GM19397 (cell line): ENCODE results near the gene ANTXR2.
"Not testable (repeated sequence)": the region's sequence is repeated elsewhere in the genome, so short reads cannot be mapped to it uniquely, and the experiment has no call there.

Source experiments
- ATAC-seq: cut with Tn5 transposase; IDR thresholded peaks from one replicate; pipeline ENCODE4 v1.9.1; 2021; ENCODE audit warnings: mild to moderate bottlenecking, moderate library complexity; ENCODE audit not compliant: unreplicated experiment

The ANTXR2 gene

DNA sequence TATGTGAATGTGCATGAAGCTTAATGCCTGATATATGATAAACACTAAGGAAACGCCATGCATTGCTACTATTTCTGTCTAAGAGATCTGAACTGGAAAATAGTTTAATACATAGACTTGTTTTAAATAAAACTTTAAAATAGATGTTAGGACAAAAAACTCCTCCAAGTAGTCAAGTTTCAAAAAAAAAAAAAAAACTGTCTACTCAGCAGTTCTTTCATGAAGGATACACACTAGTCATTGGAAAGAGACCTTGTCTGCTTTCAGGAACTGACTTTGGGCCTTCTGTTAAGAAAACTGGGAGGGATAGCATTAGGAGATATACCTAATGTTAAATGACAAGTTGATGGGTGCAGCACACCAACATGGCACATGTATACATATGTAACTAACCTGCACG is 138.4 kb downstream of the ANTXR2 start:
- no peak for ATAC-seq

DNA sequence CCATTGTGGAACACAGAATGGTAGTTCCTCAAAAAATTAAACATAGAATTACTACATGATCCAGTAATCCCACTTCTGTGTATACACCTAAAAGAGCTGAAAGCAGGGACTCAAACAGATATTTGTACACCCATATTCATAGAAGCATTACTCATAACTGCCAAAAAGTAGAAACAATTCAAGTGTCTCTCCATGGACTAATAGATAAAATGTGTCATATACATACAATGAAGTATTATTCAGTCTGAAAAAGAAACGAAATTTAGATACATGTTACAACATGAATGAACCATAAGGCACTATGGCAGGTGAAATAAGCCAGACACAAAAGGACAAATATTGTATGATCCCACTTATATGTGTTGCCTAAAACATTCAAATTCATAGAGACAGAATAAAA is 145.1 kb downstream of the ANTXR2 start:
- no peak for ATAC-seq

DNA sequence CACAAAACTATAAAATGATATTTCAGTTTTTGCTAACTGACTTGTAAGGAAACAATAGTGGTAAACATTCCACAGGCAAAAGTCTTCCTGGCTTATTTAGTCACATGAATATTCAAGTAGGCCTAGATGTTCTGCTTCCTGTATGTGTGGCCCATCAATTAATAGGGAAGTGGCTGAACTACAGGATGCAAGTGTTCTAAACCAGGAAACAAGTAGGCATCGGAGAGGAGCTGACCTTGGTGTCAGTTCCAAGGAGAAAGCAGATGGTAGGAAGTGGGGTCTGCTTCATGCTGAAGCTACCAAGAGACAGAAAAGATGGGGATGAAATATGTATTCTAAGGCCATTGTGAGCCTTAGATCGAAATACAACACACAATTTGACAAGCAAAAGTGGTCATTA is 149.7 kb downstream of the ANTXR2 start:
- ATAC-seq = no peak

DNA sequence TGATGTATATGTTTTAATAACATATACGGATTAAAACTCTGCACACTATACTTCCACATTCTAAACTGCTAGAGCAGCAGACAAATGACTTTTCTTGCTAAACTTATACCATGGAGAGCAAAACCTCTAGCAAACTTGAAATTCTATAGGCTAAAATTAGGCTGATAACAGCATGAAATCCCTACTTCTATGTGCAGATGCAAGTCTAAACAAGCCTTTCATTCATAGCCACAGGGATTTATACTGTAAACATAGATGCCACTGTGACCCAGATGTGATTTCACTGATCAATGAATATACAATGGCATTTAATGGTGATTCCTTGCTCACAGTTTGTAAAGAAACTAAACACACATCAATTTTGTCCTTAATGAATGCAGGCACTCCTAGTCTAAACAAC is 151.0 kb downstream of the ANTXR2 start:
- no peak for ATAC-seq

- no peak for ATAC-seq
Observed at GRCh38 chr4:79920163-79920853, 152.7 kb downstream of the ANTXR2 start.

GRCh38 chr4:79918292-79918691 is 154.7 kb downstream of the ANTXR2 start:
- ATAC-seq = no peak

- ATAC-seq = peak; percentile 85
Observed at GRCh38 chr4:79917246-79917645, 155.8 kb downstream of the ANTXR2 start.

DNA sequence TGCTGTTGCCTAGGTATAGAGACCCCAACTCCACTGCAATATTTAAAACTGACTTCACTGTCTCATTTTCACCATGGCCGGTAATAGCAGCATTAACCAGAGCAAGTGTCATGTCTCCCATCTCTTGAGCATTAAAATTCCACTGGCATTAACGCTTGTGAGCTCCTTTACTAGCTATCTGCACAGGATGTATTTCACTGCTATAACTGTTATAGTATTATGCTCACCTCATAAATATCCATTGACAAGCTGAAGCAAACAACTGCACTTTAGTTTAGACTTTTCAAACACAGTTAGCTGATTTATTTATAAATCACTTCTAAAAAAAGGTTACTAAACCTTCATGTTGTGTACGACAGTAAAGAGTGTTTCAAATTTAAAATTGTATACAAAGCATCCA is 157.8 kb downstream of the ANTXR2 start:
- ATAC-seq = no peak

DNA sequence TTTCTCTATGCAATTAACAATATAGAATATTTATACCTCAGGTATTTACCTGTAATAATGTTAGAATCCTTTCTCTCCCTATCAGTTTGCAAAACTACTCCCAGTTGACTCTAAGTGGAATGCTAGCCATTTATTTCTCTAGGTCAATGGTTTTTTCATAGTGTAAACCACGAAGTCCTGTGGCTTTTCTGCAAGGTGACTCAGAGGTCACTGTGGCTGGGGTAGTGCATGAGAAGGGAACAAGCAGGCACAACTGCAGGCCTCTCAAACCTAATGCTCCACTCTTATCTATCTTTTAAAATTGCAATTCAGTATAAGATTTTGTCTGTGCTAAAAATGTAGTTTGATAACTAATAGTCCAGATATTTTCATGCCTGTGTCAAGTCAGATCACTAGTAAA is 159.4 kb downstream of the ANTXR2 start:
- ATAC-seq = no peak

GRCh38 chr4:79907001-79907400 is 166.0 kb downstream of the ANTXR2 start:
- no peak for ATAC-seq

DNA sequence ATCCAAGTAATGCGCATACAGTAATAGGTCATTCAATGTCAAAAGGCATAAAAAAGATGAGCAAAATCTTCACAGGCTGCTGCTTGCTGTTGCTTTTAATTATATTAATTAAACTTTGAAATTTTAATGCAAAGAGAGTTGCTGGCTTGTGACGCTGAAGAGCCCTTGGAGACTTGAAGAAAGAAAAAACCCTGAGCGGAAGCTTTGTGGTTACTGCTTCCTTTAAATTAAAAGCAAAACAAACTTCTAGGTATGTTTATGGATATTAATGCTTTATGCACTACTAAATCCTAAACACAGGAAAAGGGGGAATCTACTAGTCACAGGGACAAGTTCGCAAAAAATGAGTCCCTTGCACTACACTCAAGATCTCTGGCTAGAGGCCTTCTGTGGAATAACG is 166.7 kb downstream of the ANTXR2 start:
- no peak for ATAC-seq

DNA sequence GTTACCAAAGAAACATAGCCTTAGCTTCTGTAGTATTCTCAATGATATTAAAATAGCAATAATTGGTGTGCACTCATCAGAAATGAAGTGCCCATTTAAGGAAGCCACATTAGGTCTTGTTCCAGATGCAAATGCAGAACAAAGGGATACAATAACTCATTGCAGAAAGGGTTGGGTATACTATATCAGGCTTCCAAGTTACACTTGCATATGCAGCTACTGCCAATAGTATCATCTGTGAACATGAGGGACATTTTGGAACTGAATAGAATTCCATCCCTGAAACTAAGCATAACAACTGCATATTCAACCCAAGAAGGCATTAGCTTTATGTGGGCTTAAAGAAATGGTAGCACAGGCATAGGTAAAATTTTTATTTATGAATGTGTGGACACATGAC is 167.8 kb downstream of the ANTXR2 start:
- ATAC-seq = no peak

- no peak for ATAC-seq
Observed at GRCh38 chr4:79904331-79904730, 168.7 kb downstream of the ANTXR2 start.

GRCh38 chr4:79900182-79900581 is 172.8 kb downstream of the ANTXR2 start:
- no peak for ATAC-seq

DNA sequence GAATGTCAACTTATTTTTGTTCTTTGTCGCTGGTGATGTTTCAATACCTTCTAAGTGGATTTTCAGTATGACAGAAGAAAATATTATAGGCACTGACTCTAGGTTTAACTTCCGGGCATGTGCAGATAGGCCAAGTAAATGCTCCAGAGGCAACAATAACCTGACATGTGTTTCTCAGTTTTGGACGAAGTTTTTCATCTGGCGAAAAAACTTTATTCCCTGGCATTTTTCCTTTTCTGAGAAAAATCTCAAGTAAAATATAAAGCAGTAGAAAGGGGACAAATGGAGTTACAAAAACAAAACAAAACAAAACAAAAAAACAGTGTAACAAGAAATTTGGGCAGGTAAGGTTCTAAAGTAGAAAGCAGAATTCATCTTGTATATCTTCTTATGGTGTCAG is 173.5 kb downstream of the ANTXR2 start:
- no peak for ATAC-seq

DNA sequence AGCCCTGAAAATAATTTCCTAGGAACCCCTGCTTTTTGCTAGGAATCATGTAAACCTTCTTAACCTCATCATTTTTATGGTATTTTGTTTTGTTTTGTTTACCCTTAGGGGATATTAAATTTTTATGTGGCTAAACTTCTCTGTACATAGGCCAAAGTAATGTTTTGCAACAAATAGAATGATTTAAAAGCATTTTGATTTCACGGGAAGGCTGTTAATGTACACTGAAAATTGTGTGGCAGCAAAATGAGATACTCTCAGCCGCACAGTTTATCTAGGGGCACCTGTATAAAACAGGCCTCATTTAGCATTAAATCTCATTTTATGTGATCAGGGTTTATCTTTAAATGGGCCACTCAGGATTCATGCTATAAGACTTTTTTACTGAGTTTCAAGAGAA is 175.0 kb downstream of the ANTXR2 start:
- ATAC-seq = no peak

DNA sequence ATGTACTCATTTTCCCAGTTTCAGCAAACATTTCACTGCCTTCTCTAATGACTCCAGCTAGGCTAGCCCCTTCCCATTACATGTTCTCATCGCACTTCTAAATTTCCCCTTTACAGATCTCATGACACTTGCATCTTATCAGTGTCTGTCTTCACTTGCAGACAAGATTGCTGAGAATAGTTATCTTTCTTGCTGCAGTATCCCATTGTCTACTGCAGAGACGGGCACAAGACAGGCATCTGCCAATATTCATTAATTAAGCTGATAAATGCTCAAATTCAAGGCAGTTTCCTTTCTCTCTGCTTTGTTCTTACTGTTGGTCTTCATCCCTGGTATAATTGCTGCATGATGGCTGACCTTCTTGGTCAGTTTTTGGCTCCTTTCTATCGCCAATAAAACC is 175.9 kb downstream of the ANTXR2 start:
- no peak for ATAC-seq

GRCh38 chr4:79893456-79893855 is 179.6 kb downstream of the ANTXR2 start:
- no peak for ATAC-seq

DNA sequence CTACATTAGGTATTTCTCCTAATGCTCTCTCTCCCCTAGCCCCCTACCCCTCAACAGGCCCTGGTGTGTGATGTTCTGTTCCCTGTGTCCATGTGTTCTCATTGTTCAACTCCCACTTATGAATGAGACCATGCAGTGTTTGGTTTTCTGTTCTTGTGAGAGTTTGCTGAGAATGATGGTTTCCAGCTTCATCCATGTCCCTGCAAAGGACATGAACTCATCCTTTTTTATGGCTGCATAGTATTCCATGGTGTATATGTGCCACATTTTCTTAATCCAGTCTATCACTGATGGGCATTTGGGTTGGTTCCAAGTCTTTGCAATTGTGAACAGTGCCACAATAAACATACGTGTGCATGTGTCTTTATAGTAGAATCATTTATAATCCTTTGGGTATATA is 184.0 kb downstream of the ANTXR2 start:
- ATAC-seq = not testable (repeated sequence)

DNA sequence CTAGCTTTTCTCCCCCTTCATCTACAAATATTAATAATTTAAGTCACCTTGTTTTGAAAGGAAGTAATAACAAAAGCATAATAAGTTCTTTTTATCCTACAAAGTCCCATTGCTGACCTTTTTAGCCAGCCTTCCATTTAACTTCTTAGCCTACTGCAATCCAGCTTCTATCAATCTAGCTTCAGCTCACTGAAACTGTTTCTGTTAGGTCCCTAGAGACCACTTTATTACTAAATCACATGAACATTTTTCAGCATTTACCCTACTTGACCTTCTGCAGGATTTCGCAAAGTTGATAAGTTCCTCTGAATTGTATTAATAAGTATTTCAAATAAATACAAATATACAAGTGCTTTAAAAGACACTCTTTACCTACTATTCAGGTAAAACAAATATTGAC is 186.5 kb downstream of the ANTXR2 start:
- ATAC-seq = no peak

DNA sequence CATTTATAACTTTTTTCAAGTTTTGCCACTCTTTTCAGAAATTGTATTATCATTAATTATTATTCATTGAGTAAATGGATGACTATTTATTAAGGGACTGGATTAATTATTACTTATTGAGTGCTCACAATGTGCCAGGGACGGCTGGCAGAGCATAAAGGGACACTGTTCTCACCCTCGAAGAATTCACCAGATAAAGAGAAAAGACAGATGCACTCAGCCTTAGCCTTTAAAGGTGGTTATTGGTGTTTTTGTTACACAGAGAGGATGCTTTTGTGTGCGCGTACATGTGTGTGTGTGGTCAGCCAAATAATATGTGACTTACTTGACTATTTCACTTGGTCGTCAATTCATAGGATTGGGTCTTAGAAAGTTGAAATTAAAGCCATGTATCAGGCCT is 187.0 kb downstream of the ANTXR2 start:
- ATAC-seq = no peak

DNA sequence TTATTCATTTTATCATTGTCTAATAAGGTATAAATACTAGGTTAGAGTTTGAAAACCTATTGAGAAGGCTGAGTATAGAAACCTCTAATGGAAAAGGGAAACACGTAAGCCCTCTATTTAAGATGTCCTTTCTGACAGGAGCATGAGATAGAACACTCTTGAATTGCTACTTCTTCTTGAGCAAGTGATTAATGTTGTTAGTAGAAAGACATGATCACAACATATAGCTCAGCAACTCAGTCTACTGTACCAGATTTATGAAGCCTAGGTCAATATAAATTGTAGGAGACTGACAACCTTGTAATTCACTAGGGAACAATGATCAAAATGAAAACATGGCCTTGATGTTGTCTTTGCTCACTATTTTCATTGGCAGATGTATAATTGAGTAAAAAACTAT is 189.7 kb downstream of the ANTXR2 start:
- ATAC-seq = no peak

DNA sequence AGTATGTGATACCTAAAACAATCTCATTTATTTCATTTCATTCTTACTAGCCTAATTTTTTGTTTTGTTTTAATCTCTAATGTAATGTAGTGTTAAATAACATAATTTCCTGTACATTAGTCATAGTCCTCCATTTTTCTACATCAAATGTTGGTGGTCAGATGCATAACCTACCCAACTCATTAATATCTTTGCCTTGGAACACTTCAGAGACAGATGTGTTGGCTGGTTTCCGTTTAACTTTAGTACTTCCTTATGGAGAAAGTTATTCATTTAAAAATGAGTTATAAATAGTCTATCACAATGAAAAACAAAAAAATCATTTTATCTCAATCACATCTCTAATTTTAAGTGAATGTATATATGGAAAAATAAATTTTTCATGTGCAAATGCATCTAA is 190.2 kb downstream of the ANTXR2 start:
- ATAC-seq = no peak
